Measurements from ENCODE around the gene TRMT13.
"Not testable (repeated sequence)": the region's sequence is repeated elsewhere in the genome, so short reads cannot be mapped to it uniquely, and the experiment has no call there.

The TRMT13 gene

DNA sequence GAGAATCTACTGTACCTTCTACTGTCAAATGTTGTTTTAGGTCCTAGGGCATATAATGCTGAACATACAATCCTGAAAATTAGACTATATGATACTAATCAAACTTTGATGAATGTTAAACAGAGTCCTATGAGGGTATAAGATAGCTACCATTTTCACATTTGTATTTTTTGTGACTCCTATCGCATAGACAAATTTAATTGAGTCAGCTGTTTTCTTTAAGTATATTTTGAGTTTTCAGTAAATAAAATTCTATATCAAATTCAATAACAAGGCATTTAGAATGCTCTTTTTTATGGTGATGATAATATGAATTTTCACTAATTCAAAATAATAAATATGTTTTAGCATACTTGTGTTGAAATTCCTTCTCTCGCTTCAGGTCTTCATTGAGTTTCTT, 35.1 kb downstream of the TRMT13 start:
- H3K4me3 ChIP-seq, result no peak overlapping the region
- no peak for DNase-seq (ENCODE audit: low read depth, low spot score)
- H3K36me3 ChIP-seq (ENCODE audit: insufficient read depth, low read length), result no peaks in the 10 kb centered on the region
- H3K27ac ChIP-seq, result no peak overlapping the region
- no peak overlapping the region for H3K9ac ChIP-seq (ENCODE audit: insufficient read length)
- no peak for TF ChIP-seq FOXP2 (optimal IDR thresholded peaks at IDR 0.05; ENCODE audit: control extremely low read depth, extremely low read length, insufficient read depth)
- TF ChIP-seq EZH2 (IDR thresholded peaks at IDR 0.05), result no peak
- TF ChIP-seq POLR2AphosphoS5 (IDR thresholded peaks at IDR 0.05; ENCODE audit: borderline replicate concordance, low read depth, low read length), result no peak
- H3K9me3 ChIP-seq (ENCODE audit: low read depth, low read length), result no peaks in the 10 kb centered on the region

DNA sequence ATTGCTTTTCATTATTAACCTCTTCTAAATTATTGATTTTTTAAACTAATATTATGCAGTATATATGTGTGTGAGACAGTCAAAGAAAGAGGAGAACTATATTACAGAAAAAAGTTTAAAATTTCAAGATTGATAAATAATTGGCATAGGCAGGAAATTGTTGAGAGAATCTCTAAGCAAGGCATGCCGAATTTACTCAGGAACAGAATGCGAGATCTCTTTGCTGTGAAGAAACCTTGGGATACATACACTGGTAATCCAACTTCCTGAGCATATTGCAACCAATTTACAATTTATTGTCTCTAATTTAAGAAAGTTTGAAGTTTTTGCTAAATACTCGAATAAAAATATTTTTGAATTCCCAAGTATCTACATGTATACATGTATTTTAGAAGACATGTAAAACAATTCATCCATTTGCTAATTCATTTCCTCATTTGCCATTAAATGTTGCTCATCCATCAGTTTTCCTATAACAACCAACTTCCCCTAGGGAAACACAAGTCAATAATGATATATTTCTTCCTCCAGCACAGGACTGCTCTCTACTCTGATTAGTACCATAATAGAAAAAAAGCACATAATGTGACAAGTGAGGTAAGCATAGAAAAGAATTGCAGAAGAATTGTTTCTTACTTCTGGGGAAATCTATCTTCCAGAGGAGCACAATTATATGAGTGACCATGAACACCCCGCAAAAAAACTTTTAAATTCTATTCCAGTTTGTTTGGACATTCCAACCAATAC, 44.5 kb downstream of the TRMT13 start:
- TF ChIP-seq EZH2 (IDR thresholded peaks at IDR 0.05) (no peak), POLR2AphosphoS5 (IDR thresholded peaks at IDR 0.05; ENCODE audit: borderline replicate concordance, low read depth, low read length) (no peak), FOXP2 (optimal IDR thresholded peaks at IDR 0.05; ENCODE audit: control extremely low read depth, extremely low read length, insufficient read depth) (no peak)
- H3K27ac ChIP-seq, result no peak overlapping the region
- no peak overlapping the region for H3K4me3 ChIP-seq
- H3K9ac ChIP-seq (ENCODE audit: insufficient read length), result no peak overlapping the region
- no peaks in the 10 kb centered on the region for H3K36me3 ChIP-seq (ENCODE audit: insufficient read depth, low read length)
- H3K9me3 ChIP-seq (ENCODE audit: low read depth, low read length), result no peaks in the 10 kb centered on the region
- no peak for DNase-seq (ENCODE audit: low read depth, low spot score)

DNA sequence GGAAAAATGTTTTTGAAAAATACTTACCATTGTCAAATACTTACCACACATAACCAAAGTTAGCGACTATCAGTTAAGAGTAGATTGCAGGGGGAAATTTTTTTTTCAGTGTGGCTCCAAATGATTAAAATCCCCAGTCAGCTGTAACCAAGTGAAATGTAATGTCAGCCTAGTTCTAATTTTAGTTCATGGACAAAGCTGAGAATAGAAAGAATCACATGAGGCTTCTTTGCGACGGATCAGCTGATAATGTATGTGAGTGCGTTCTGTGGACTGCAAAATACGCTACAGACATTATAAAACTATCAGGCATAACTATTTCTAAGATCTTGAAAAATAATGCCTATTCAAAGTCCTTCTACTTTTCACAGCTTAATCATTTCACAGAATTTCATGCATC, 45.1 kb downstream of the TRMT13 start, which contains the start of gene LRRC39:
TSS of gene LRRC39 (minus strand) at position 166 of the 400 bp plus-strand sequence. CDS start 9,740 bp downstream, outside the sequence.
- Histone ChIP-seq H3K4me3 (no peak within 1 kb of the TSS), H3K9ac (ENCODE audit: insufficient read length) (no peak within 1 kb of the TSS), H3K9me3 (ENCODE audit: low read depth, low read length) (no peaks in the 10 kb centered on the region), H3K36me3 (ENCODE audit: insufficient read depth, low read length) (no peaks in the 10 kb centered on the region), H3K27ac (no peak within 1 kb of the TSS)
- DNase-seq (ENCODE audit: low read depth, low spot score), result no peak
- no peak for TF ChIP-seq FOXP2 (optimal IDR thresholded peaks at IDR 0.05; ENCODE audit: control extremely low read depth, extremely low read length, insufficient read depth)
- TF ChIP-seq EZH2 (IDR thresholded peaks at IDR 0.05), result no peak
- TF ChIP-seq POLR2AphosphoS5 (IDR thresholded peaks at IDR 0.05; ENCODE audit: borderline replicate concordance, low read depth, low read length), result no peak

DNA sequence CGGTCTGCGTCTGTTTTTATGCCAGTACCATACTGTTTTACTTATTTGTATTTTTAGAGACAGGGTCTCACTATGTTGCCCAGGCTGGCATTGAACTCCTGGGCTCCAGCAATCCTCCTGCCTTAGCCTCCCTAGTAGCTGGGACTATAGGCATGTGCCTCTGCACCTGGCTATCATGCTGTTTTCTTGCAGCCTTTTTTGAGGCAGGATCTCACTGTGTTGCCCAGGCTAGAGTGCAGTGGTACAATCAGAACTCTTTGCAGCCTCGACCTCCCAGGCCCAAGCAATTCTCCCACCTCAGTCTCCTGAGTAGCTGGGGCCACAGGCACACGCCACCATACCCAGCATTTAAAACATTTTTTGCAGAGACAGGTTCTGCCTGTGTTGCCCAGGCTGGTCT, 50.4 kb downstream of the TRMT13 start:
- no peak overlapping the region for H3K4me3 ChIP-seq
- H3K9me3 ChIP-seq (ENCODE audit: low read depth, low read length), result no peaks in the 10 kb centered on the region
- DNase-seq (ENCODE audit: low read depth, low spot score), result no peak
- no peaks in the 10 kb centered on the region for H3K36me3 ChIP-seq (ENCODE audit: insufficient read depth, low read length)
- H3K9ac ChIP-seq (ENCODE audit: insufficient read length), result no peak overlapping the region
- no peak overlapping the region for H3K27ac ChIP-seq
- TF ChIP-seq EZH2 (IDR thresholded peaks at IDR 0.05) (no peak), POLR2AphosphoS5 (IDR thresholded peaks at IDR 0.05; ENCODE audit: borderline replicate concordance, low read depth, low read length) (no peak), FOXP2 (optimal IDR thresholded peaks at IDR 0.05; ENCODE audit: control extremely low read depth, extremely low read length, insufficient read depth) (no peak)

DNA sequence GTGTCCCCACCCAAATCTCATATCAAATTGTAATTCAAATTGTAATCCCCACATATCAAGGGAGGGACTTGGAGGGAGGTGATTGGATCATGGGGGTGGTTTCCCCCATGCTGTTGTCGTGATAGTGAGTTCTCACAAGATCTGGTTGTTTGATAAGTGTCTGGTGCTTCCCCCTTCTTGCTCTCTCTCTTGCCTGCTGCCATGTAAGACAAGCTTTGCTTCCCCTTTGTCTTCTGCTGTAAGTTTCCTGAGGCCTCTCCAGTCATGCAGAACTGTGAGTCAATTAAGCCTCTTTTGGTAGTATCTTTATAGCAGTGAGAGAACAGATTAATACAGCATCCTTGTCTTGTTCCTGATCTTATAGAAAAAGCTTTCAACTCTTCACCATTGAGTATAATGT, 51.6 kb downstream of the TRMT13 start:
- TF ChIP-seq FOXP2 (optimal IDR thresholded peaks at IDR 0.05; ENCODE audit: control extremely low read depth, extremely low read length, insufficient read depth) (no peak), POLR2AphosphoS5 (IDR thresholded peaks at IDR 0.05; ENCODE audit: borderline replicate concordance, low read depth, low read length) (no peak), EZH2 (IDR thresholded peaks at IDR 0.05) (no peak)
- Histone ChIP-seq H3K27ac (no peak overlapping the region), H3K9me3 (ENCODE audit: low read depth, low read length) (no peaks in the 10 kb centered on the region), H3K4me3 (no peak overlapping the region), H3K36me3 (ENCODE audit: insufficient read depth, low read length) (no peaks in the 10 kb centered on the region), H3K9ac (ENCODE audit: insufficient read length) (no peak overlapping the region)
- no peak for DNase-seq (ENCODE audit: low read depth, low spot score)

DNA sequence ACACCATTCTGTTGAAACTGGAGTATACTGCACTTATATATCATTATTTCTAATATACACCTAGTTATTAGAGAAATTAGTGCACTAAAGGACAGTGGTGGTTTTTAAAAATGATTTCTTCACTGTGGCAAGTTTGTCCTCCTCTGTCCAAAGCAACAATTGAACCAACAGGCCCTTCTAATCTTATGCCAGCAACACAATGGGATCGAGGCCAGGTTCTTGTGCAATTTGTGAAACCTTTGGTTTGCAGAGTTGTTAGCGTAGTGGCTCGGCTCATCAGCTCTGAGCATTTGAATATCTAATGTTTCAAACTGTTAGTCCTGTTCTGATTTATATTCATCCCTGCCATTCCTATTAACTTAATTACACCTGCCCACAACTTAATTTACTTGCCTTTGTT, 54.9 kb downstream of the TRMT13 start:
- Histone ChIP-seq H3K27ac (no peak overlapping the region), H3K4me3 (no peak overlapping the region), H3K9me3 (ENCODE audit: low read depth, low read length) (no peaks in the 10 kb centered on the region), H3K9ac (ENCODE audit: insufficient read length) (no peak overlapping the region), H3K36me3 (ENCODE audit: insufficient read depth, low read length) (no peaks in the 10 kb centered on the region)
- TF ChIP-seq POLR2AphosphoS5 (IDR thresholded peaks at IDR 0.05; ENCODE audit: borderline replicate concordance, low read depth, low read length) (no peak), EZH2 (IDR thresholded peaks at IDR 0.05) (no peak), FOXP2 (optimal IDR thresholded peaks at IDR 0.05; ENCODE audit: control extremely low read depth, extremely low read length, insufficient read depth) (no peak)
- no peak for DNase-seq (ENCODE audit: low read depth, low spot score)

DNA sequence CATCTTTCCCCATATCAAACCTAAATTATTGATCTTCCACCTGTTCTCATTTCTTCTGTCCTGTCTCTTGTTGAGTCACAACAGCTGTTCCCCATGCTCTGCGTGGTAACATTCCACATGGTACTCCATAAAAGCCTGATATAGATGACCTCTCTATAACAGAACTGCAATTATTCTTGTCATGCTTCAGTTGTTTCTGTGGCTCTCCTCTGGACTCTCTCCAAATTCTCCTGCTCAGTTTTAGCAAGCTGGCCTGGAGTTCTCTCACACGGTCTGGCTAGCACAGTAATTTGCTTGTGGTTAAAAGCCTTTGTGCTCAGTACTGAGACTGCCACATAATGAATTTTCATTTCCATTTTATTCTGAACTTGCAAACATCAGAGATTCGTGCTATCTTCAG, 55.7 kb downstream of the TRMT13 start:
- no peak for DNase-seq (ENCODE audit: low read depth, low spot score)
- Histone ChIP-seq H3K27ac (peak overlapping the region; percentile 60), H3K9ac (ENCODE audit: insufficient read length) (no peak overlapping the region), H3K9me3 (ENCODE audit: low read depth, low read length) (no peaks in the 10 kb centered on the region), H3K36me3 (ENCODE audit: insufficient read depth, low read length) (0 out of 2 replicates have a peak, but pooled peaks cover 3% of the 10 kb centered on the region), H3K4me3 (no peak overlapping the region)
- TF ChIP-seq EZH2 (IDR thresholded peaks at IDR 0.05) (no peak), FOXP2 (optimal IDR thresholded peaks at IDR 0.05; ENCODE audit: control extremely low read depth, extremely low read length, insufficient read depth) (no peak), POLR2AphosphoS5 (IDR thresholded peaks at IDR 0.05; ENCODE audit: borderline replicate concordance, low read depth, low read length) (no peak)

DNA sequence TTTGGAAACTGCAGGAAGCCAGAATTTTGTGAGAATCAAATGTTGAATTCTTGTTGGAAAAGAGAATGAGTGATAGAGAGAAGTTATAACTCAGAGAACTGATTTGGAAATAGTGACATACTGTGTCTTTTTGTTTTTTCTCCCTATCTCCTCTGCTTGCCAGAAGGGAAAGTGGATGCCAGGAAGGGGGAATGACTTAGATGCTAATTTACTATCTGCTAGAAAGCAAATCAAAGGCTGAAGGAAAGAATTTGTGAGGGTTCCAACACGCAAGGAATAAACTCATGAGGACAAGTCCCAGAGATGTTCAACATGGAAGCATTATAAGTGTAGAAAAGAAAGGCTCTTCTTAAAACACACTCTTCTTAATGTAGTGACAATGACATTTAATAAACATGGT, 65.6 kb downstream of the TRMT13 start:
- no peak for DNase-seq (ENCODE audit: low read depth, low spot score)
- Histone ChIP-seq H3K4me3 (no peak overlapping the region), H3K27ac (no peak overlapping the region), H3K9me3 (ENCODE audit: low read depth, low read length) (no peaks in the 10 kb centered on the region), H3K9ac (ENCODE audit: insufficient read length) (no peak overlapping the region), H3K36me3 (ENCODE audit: insufficient read depth, low read length) (peaks cover 25% of the 10 kb centered on the region)
- no peak for TF ChIP-seq POLR2AphosphoS5 (IDR thresholded peaks at IDR 0.05; ENCODE audit: borderline replicate concordance, low read depth, low read length)
- TF ChIP-seq FOXP2 (optimal IDR thresholded peaks at IDR 0.05; ENCODE audit: control extremely low read depth, extremely low read length, insufficient read depth), result no peak
- no peak for TF ChIP-seq EZH2 (IDR thresholded peaks at IDR 0.05)

DNA sequence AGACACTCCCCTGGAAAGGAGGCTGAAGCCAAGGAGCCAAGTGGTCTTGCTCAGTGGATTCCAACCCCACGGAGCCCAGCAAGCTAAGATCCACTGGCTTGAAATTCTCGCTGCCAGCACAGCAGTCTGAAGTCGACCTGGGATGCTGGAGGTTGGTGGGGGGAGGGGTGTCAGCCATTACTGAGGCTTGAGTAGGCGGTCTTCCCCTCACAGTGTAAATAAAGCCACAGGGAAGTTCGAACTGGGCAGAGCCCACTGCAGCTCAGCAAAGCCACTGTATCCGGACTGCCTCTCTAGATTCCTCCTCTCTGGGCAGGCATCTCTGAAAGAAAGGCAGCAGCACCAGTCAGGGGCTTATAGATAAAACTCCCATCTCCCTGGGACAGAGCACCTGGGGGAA, 67.1 kb downstream of the TRMT13 start:
- H3K9me3 ChIP-seq (ENCODE audit: low read depth, low read length); H3K9ac ChIP-seq (ENCODE audit: insufficient read length); DNase-seq (ENCODE audit: low read depth, low spot score); H3K27ac ChIP-seq; H3K4me3 ChIP-seq: not testable (repeated sequence)
- peaks cover 21% of the 10 kb centered on the region for H3K36me3 ChIP-seq (ENCODE audit: insufficient read depth, low read length)
